Hematopoietic multipotent progenitor cell (in vitro differentiated cells): Measurements from ENCODE around the gene BLTP3B. TPM values are rescaled to one million over a fixed set of nuclear protein-coding genes. Genes with fewer than 3 reads are reported as not detected.

Experiments
- DNase-seq, 3 donors: peaks; one replicate each; pipeline ENCODE4 v3.0.0-alpha.2; 2011 to 2015; ENCODE audit warnings: low read depth in 2 of 3, low spot score in 2 of 3
- total RNA-seq: library from RNA; depleted of rRNA; stranded (reverse); fragments of >200 nt; gene quantifications from one replicate; pipeline ENCODE4 v1.2.3, GENCODE V29; 2012

BLTP3B gene
- total RNA-seq, 1 donor: 10.2 TPM

- DNase-seq: peak; percentile 22 to 79 (median 74)
These were observed 20.9 kb upstream of the BLTP3B start for GRCh38 chr12:100163416-100164152.

DNA sequence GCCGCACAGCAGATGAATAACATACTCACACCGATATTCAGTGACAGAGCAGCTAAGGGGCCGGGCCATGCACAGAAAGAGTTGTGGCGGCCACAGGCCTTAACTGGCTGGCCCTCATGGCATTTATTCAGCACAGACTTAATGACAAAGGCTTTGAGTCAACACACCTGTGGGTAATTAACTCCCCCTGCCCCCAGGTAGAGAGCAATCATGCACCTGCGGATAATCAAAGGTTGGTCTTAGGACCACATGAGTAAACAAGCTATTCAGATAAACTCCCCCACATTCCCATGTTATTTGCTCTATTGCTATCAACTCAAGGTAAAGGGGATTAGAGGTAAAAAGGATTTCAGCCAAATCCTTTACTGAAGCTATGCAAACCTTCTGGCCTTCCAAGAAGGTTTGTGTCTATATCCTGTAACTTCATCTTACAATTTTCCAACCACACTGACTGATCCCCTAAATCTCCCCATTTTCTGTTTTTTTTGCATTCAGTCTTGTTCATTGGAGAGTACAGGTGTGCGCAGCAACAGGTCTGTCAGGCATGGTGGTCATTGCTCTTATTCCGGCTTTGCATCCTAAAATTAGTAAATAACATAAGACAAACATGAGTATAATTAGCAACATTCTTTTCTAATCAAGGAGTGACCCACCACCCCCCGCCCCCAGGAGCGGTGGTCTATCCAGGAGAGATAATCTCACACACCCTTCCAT is 16.9 kb upstream of the BLTP3B start:
- no peak for DNase-seq

DNA sequence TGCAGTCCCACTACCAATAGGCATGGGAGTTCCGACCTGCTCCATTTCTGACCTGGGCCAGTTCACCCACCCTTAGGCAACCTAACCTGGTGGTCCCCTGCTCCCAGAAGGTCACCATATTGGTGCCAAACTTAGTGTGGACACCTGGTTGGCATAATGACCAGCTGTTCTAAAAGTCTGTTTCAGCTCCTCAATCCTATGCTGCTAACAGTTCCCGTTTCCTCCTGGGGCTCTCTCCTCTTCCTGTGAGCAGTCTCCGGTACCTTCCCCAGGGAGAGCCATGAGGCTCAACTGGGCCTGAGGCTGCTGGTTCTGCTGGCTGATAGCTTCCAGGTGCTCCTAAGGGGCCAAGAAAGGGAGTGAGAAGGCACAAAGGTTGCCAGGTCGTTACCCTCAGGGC is 15.9 kb upstream of the BLTP3B start:
- DNase-seq: no peak

- no peak for DNase-seq
These were observed 14.8 kb upstream of the BLTP3B start for GRCh38 chr12:100157427-100157821.

- DNase-seq: no peak
These were observed 14.2 kb upstream of the BLTP3B start for GRCh38 chr12:100156731-100157426.

GRCh38 chr12:100154474-100155247 is 12.0 kb upstream of the BLTP3B start:
- DNase-seq: peak; percentile 41 to 80 (median 66)

- DNase-seq: no peak
These were observed 10.5 kb upstream of the BLTP3B start for GRCh38 chr12:100153131-100153530.

DNA sequence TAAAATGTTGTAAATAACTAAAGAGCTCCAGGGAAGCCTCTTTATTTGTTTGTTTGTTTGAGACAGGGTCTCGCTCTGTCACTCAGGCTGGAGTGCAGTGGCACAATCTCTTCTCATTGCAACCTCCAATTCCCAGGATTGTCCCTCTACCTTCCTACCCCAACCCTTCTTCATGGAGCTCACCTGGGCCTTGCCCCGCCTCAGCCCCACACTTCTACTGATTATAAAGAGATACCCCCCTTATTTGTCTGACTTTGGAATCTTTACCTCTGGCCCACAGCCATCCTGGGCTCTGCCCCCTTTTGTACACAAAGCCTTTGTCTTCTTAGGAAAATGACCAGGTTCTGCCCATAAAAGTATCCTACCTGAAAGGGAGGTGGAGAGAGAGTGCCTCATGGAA is 9.1 kb upstream of the BLTP3B start:
- DNase-seq: no peak

GRCh38 chr12:100146252-100146651 is 3.6 kb upstream of the BLTP3B start:
- no peak for DNase-seq

GRCh38 chr12:100145643-100146042 is 3.0 kb upstream of the BLTP3B start:
- DNase-seq: no peak

- DNase-seq: peak in 1 of 3 donors; percentile 44
These were observed 450 bp downstream of the BLTP3B start for GRCh38 chr12:100141998-100142850.

GRCh38 chr12:100141666-100141997 is 1.0 kb downstream of the BLTP3B start:
- DNase-seq: peak in 2 of 3 donors; percentile 61 to 76

GRCh38 chr12:100138803-100139098 is 3.9 kb downstream of the BLTP3B start:
- DNase-seq: no peak

GRCh38 chr12:100138048-100138802 is 4.4 kb downstream of the BLTP3B start:
- DNase-seq: peak in 1 of 3 donors; percentile 17

DNA sequence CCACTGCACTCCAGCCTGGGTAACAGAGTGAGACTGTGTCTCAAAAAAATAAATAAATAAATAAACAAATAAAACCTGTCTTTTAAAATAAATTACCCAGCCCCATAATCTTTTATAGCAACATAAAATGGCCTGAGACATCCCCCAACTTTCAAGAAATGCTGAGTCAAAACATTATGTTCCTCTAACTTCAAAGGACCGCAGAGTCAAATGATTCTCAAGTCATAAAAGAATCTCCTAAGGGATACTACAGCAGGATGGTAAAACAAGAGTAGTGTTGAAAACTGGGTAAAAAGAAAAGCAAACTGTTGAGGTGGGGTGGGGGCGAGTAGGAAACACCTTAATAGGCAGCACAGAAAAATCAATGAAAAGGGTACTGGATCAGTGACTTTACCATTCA is 9.5 kb downstream of the BLTP3B start:
- no peak for DNase-seq

DNA sequence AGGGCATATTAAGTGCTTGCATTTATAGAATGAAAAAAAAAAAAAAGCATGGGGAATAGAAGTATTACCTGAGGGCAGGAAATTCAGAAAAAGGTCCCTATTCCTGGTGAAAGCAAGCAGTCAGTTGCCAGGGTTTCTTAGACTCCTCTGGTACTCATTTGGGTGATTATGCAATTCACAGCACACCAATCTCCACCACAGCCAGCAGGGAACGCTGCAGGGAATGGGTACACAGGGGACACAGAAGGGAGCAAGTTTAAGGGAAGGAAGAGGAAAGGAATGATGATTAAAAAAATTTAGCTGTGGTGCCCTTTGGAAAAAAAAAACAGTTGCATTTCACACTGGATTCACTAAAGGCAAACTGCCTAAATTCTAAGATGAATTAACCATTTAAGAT is 14.2 kb downstream of the BLTP3B start:
- peak in 1 of 3 donors; percentile 27 for DNase-seq

DNA sequence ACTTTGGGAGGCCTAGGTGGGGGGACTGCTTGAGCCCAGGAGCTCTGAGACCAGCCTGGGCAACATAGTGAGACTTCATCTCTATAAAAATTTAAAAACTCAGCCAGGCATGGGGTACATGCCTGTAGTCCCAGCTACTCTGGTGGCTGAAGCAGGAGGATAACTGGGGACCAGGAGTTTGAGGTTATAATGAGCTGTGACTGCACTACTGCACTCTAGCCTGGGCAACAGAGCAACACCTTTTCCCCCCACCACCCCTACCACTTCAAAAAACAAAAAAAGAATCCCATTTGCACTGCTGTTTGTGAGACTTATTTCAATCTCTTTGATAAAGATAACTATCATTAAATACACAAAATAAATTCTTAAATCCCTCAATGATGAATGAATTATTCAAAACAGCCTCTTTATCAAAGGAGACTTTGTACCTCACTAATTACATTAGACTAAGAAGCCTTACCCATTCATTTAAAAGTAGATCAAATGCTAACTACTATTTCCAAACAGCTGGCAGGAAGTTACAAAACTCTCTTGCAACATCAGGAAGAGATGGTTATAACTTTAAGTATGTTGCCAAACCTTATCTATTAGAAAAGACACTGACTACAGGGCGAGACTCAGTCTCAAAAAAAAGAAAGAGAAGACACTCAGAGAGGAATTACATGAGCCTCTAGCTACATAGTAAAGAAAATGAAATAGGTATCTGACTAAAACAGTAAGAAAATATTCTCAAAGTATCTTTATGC is 14.7 kb downstream of the BLTP3B start:
- peak in 2 of 3 donors; percentile 17 to 64 for DNase-seq

GRCh38 chr12:100123316-100124095 is 19.2 kb downstream of the BLTP3B start:
- no peak for DNase-seq
